Limb (tissue), 2 donors: ENCODE results near the gene METTL6.
"Not testable (repeated sequence)": the region's sequence is repeated elsewhere in the genome, so short reads cannot be mapped to it uniquely, and the experiment has no call there.

Source experiments
- DNase-seq, 2 donors: peaks; one replicate each; pipeline ENCODE4 v3.0.0-alpha.2; 2016; ENCODE audit errors: extremely low spot score in 2 of 2

The METTL6 gene

GRCh38 chr3:15405448-15406050 lies 21.8 kb downstream of the METTL6 start:
- peak in 1 of 2 donors; percentile 67 for DNase-seq

GRCh38 chr3:15404767-15405166 lies 22.6 kb downstream of the METTL6 start:
- no peak for DNase-seq

- DNase-seq, result no peak
Observed at GRCh38 chr3:15403965-15404364, 23.4 kb downstream of the METTL6 start.

GRCh38 chr3:15403495-15403894 lies 23.8 kb downstream of the METTL6 start:
- no peak for DNase-seq

GRCh38 chr3:15401936-15402335 lies 25.4 kb downstream of the METTL6 start:
- no peak for DNase-seq

- DNase-seq, result no peak
Observed at GRCh38 chr3:15399970-15400369, 27.4 kb downstream of the METTL6 start.

GRCh38 chr3:15398731-15399133 lies 28.6 kb downstream of the METTL6 start:
- DNase-seq, result not testable (repeated sequence)

GRCh38 chr3:15393252-15393651 lies 34.1 kb downstream of the METTL6 start:
- DNase-seq, result not testable (repeated sequence)

GRCh38 chr3:15391007-15391406 lies 36.3 kb downstream of the METTL6 start:
- DNase-seq, result no peak

- DNase-seq, result no peak
Observed at GRCh38 chr3:15390460-15390859, 36.9 kb downstream of the METTL6 start.

GRCh38 chr3:15388335-15388734 lies 39.0 kb downstream of the METTL6 start:
- not testable (repeated sequence) for DNase-seq

- no peak for DNase-seq
Observed at GRCh38 chr3:15387735-15388134, 39.6 kb downstream of the METTL6 start.

- DNase-seq, result no peak
Observed at GRCh38 chr3:15387171-15387581, 40.2 kb downstream of the METTL6 start.

GRCh38 chr3:15386654-15386955 lies 40.7 kb downstream of the METTL6 start:
- DNase-seq, result not testable (repeated sequence)

GRCh38 chr3:15385901-15386653 lies 41.3 kb downstream of the METTL6 start:
- no peak for DNase-seq

- DNase-seq, result not testable (repeated sequence)
Observed at GRCh38 chr3:15385238-15385695, 42.1 kb downstream of the METTL6 start.

- no peak for DNase-seq
Observed at GRCh38 chr3:15384510-15385237, 42.7 kb downstream of the METTL6 start.

GRCh38 chr3:15382405-15382923 lies 44.9 kb downstream of the METTL6 start:
- no peak for DNase-seq

- no peak for DNase-seq
Observed at GRCh38 chr3:15380980-15381890, 46.1 kb downstream of the METTL6 start.

- DNase-seq, result peak; percentile 92 to 94
Observed at GRCh38 chr3:15377961-15378791, 49.2 kb downstream of the METTL6 start.
